ENCODE results near the gene CLIC6. TPM values are rescaled to one million over a fixed set of nuclear protein-coding genes. Genes with fewer than 3 reads are reported as not detected.

The CLIC6 gene
- polyA plus RNA-seq, 1 experiment, result 0.04 TPM

DNA sequence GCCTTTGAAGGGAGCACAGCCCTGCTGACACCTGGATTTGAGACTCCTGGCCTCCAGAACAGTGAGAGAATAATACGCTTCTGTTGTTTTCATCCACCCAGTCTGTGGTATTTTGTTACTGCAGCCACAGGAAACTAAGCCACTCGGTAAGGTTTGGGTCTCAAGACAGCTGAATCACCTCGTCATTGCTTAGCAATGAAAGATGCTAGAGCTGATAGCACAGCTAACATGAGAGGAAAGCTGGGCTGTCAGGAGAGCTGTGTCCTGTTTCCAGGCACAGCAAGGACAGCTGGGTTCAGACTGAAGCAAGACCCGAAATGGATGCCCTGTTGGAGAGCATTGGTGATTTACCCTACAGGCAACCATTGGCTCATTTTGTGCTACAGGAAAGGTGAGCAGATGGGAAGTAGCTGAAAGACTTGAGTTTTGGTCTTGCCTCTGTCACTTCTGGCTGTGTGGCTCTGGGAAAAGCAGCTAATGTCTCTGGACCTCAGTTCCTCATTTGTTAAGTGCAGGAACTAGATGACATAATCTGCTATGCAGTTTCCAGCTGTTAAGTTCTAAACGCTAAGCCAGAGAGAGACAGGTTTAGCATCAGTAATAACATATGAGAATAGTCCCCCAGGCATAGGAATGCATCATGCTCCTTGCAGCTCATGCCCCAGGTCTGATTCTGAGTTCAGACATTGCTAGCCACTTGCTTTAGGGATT lies 58.0 kb downstream of the CLIC6 start:
- Histone ChIP-seq H3K4me3 (ENCODE audit: low read depth, low read length) (no peak overlapping the region), H3K36me3 (ENCODE audit: control insufficient read depth, insufficient read depth, low read length) (no peaks in the 10 kb centered on the region), H3K27me3 (ENCODE audit: control insufficient read depth, insufficient read depth, low read length) (no peaks in the 10 kb centered on the region)
- ChIA-PET POLR2A (no interaction called here), CTCF (interaction anchor here (0.7 to 1.4 kb wide), 3 partner anchors 9 to 34 kb away, joined by 3 to 5 read pairs (median 4); no protein-coding TSS in a partner anchor)
- no peak for DNase-seq (ENCODE audit: low read depth)
- TF ChIP-seq CTCF (IDR thresholded peaks at IDR 0.05; ENCODE audit: insufficient read depth, low read depth, low read length), result no peak

DNA sequence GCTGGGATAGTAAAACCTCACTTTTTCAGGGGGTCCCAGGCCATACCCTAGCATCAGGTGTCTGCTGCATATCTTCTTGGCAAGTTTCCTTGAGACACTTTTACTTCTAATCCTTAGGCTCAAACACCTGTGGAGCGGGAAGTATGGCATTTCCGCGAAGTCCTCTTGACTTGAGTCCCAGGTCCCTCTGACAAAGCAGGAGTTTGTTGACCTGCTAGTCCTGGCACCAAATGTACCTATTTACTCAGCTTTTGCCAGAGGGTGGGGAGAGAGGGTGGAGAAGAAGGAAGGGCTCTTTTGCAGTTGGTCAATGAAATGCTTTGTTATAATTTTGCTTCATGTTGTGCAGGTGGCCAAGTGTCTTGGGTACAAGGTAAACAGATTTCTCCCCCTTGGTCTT lies 59.7 kb downstream of the CLIC6 start:
- H3K4me3 ChIP-seq (ENCODE audit: low read depth, low read length), result no peak overlapping the region
- no peaks in the 10 kb centered on the region for H3K36me3 ChIP-seq (ENCODE audit: control insufficient read depth, insufficient read depth, low read length)
- POLR2A ChIA-PET, result no interaction called here
- TF ChIP-seq CTCF (IDR thresholded peaks at IDR 0.05; ENCODE audit: insufficient read depth, low read depth, low read length), result no peak
- DNase-seq (ENCODE audit: low read depth), result no peak
- H3K27me3 ChIP-seq (ENCODE audit: control insufficient read depth, insufficient read depth, low read length), result no peaks in the 10 kb centered on the region
- CTCF ChIA-PET, result interaction anchor here (1.4 kb wide), 1 partner anchor 10 kb away, joined by 3 read pairs; no protein-coding TSS in a partner anchor

DNA sequence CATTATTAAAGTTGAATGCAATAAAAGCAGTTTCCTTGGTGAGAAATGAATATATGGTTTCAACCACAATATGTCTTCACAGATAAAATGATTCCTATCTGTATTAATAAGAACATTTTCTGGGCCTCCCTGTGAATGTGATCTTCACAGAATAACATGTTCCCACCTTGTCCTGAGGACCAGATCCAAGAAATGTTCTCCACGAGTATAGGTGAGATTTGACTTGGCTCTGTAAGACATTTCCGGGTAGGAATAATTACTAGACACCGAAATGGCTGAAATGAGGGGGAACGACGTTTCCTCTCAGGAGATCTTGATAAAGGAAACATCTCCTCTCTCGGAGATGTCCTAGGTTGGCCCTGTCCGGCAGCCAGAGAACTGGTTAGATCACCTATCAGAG lies 61.4 kb downstream of the CLIC6 start:
- TF ChIP-seq CTCF (IDR thresholded peaks at IDR 0.05; ENCODE audit: insufficient read depth, low read depth, low read length), result no peak
- ChIA-PET CTCF (interaction anchor here (1.3 to 1.4 kb wide), 2 partner anchors 11 to 13 kb away, joined by 3 read pairs; no protein-coding TSS in a partner anchor), POLR2A (interaction anchor here (0.7 kb wide), 1 partner anchor 1330 kb away, joined by 3 read pairs; the partner anchor contains the start of gene SETD4)
- no peak for DNase-seq (ENCODE audit: low read depth)
- no peaks in the 10 kb centered on the region for H3K36me3 ChIP-seq (ENCODE audit: control insufficient read depth, insufficient read depth, low read length)
- H3K4me3 ChIP-seq (ENCODE audit: low read depth, low read length), result no peak overlapping the region
- no peaks in the 10 kb centered on the region for H3K27me3 ChIP-seq (ENCODE audit: control insufficient read depth, insufficient read depth, low read length)

- ChIA-PET CTCF (interaction anchor here (1.1 to 1.5 kb wide), 4 partner anchors 12 to 38 kb away, joined by 3 read pairs; no protein-coding TSS in a partner anchor), POLR2A (no interaction called here)
- DNase-seq (ENCODE audit: low read depth), result no peak
- H3K36me3 ChIP-seq (ENCODE audit: control insufficient read depth, insufficient read depth, low read length), result no peaks in the 10 kb centered on the region
- H3K27me3 ChIP-seq (ENCODE audit: control insufficient read depth, insufficient read depth, low read length), result no peaks in the 10 kb centered on the region
- no peak overlapping the region for H3K4me3 ChIP-seq (ENCODE audit: low read depth, low read length)
- TF ChIP-seq CTCF (IDR thresholded peaks at IDR 0.05; ENCODE audit: insufficient read depth, low read depth, low read length), result no peak
Observed at GRCh38 chr21:34730756-34731445, 62.1 kb downstream of the CLIC6 start.

- H3K36me3 ChIP-seq (ENCODE audit: control insufficient read depth, insufficient read depth, low read length), result no peaks in the 10 kb centered on the region
- no peak for TF ChIP-seq CTCF (IDR thresholded peaks at IDR 0.05; ENCODE audit: insufficient read depth, low read depth, low read length)
- ChIA-PET POLR2A (no interaction called here), CTCF (interaction anchor here (1.1 to 1.5 kb wide), 4 partner anchors 9 to 39 kb away, joined by 3 to 10 read pairs (median 3); no protein-coding TSS in a partner anchor)
- no peaks in the 10 kb centered on the region for H3K27me3 ChIP-seq (ENCODE audit: control insufficient read depth, insufficient read depth, low read length)
- no peak for DNase-seq (ENCODE audit: low read depth)
- no peak overlapping the region for H3K4me3 ChIP-seq (ENCODE audit: low read depth, low read length)
Observed at GRCh38 chr21:34732388-34732821, 63.6 kb downstream of the CLIC6 start.

Data from BJ (cell line).